Peyer's patch (tissue), 4 donors: ENCODE results near the gene MBTPS2. TPM values are rescaled to one million over a fixed set of nuclear protein-coding genes. Genes with fewer than 3 reads are reported as not detected.
"Not testable (repeated sequence)": the region's sequence is repeated elsewhere in the genome, so short reads cannot be mapped to it uniquely, and the experiment has no call there.

Source experiments
- DNase-seq, 3 donors: peaks; one replicate each; pipeline ENCODE4 v3.0.0-alpha.2; 2017 to 2019
- H3K27ac ChIP-seq, 4 donors: fragments of 200-600 bp; sonication (generic); one replicate each; pipeline ENCODE4 v1.5.1; 2016 to 2019
- H3K27me3 ChIP-seq, 2 donors: fragments of 200-600 bp; sonication (generic); one replicate each; pipeline ENCODE4 v1.5.1; 2019
- H3K36me3 ChIP-seq, 3 donors: fragments of 200-600 bp; sonication (generic); one replicate each; pipeline ENCODE4 v1.5.1; 2016 to 2019
- H3K4me1 ChIP-seq, 4 donors: fragments of 200-600 bp; sonication (generic); one replicate each; pipeline ENCODE4 v1.5.1; 2016 to 2019
- H3K4me3 ChIP-seq, 4 donors: fragments of 200-600 bp; sonication (generic); 1 replicate in 3 of 4; 2 replicates in 1 of 4; pipeline ENCODE4 v1.5.1; 2016 to 2019; ENCODE audit warnings: mild to moderate bottlenecking in 1 of 4
- H3K9me3 ChIP-seq, 4 donors: fragments of 200-600 bp; sonication (generic); one replicate each; pipeline ENCODE4 v1.5.1; 2016 to 2019; ENCODE audit warnings: mild to moderate bottlenecking in 1 of 4
- CTCF ChIP-seq, 6 experiments: fragments of 450-650 bp in 4 of 6; fragments of 200-600 bp in 2 of 6; sonication (generic) in 1 of 6; IDR thresholded peaks; one replicate each; pipeline ENCODE4 v1.5.1; 2017 to 2019; ENCODE audit warnings: antibody characterized with exemption in 6 of 6, mild to moderate bottlenecking in 3 of 6, moderate library complexity in 1 of 6
- POLR2A ChIP-seq, 2 donors: fragments of 450-650 bp; IDR thresholded peaks; one replicate each; pipeline ENCODE4 v1.5.1; 2017; ENCODE audit warnings: antibody characterized with exemption in 2 of 2, mild to moderate bottlenecking in 2 of 2, moderate library complexity in 2 of 2
- total RNA-seq, 4 donors: library from RNA; depleted of rRNA; stranded (reverse); fragments of >200 nt; gene quantifications; one replicate each; pipeline ENCODE4 v1.1.0, GENCODE V29; 2016

The MBTPS2 gene
- total RNA-seq, 4 donors from 2014 or later = 5.0 to 7.8 (median 5.1) TPM

- no peak overlapping the region for H3K4me3 ChIP-seq
- H3K9me3 ChIP-seq = no peaks in the 10 kb centered on the region
- no peaks in the 10 kb centered on the region for H3K27me3 ChIP-seq
- DNase-seq = no peak
- H3K36me3 ChIP-seq = no peaks in the 10 kb centered on the region
- H3K4me1 ChIP-seq = no peaks in the 10 kb centered on the region
- TF ChIP-seq CTCF (IDR thresholded peaks at IDR 0.05) (no peak), POLR2A (IDR thresholded peaks at IDR 0.05) (no peak)
- H3K27ac ChIP-seq = no peak overlapping the region
These were observed 23.3 kb upstream of the MBTPS2 start for GRCh38 chrX:21816136-21816535.

GRCh38 chrX:21820170-21820569 is 19.2 kb upstream of the MBTPS2 start:
- H3K27me3 ChIP-seq, H3K9me3 ChIP-seq, H3K27ac ChIP-seq, H3K36me3 ChIP-seq, H3K4me3 ChIP-seq, H3K4me1 ChIP-seq, DNase-seq: not testable (repeated sequence)

GRCh38 chrX:21821875-21822274 is 17.5 kb upstream of the MBTPS2 start:
- Histone ChIP-seq H3K4me1 (no peaks in the 10 kb centered on the region), H3K4me3 (no peak overlapping the region), H3K27me3 (no peaks in the 10 kb centered on the region), H3K27ac (no peak overlapping the region), H3K9me3 (no peaks in the 10 kb centered on the region), H3K36me3 (no peaks in the 10 kb centered on the region)
- DNase-seq = no peak
- TF ChIP-seq CTCF (IDR thresholded peaks at IDR 0.05) = no peak
- no peak for TF ChIP-seq POLR2A (IDR thresholded peaks at IDR 0.05)

GRCh38 chrX:21831496-21831895 is 7.9 kb upstream of the MBTPS2 start:
- no peak for TF ChIP-seq CTCF (IDR thresholded peaks at IDR 0.05)
- TF ChIP-seq POLR2A (IDR thresholded peaks at IDR 0.05) = no peak
- Histone ChIP-seq H3K4me3 (no peak overlapping the region), H3K9me3 (no peaks in the 10 kb centered on the region)

GRCh38 chrX:21837056-21837455 is 2.4 kb upstream of the MBTPS2 start:
- no peak for DNase-seq
- TF ChIP-seq CTCF (IDR thresholded peaks at IDR 0.05) (no peak), POLR2A (IDR thresholded peaks at IDR 0.05) (no peak)
- no peaks in the 10 kb centered on the region for H3K27me3 ChIP-seq
- no peaks in the 10 kb centered on the region for H3K9me3 ChIP-seq
- H3K4me1 ChIP-seq = no peaks in the 10 kb centered on the region
- no peak overlapping the region for H3K4me3 ChIP-seq
- H3K27ac ChIP-seq = no peak overlapping the region
- no peaks in the 10 kb centered on the region for H3K36me3 ChIP-seq

More at GRCh38 chrX:21831496-21831895, 7.9 kb upstream of the MBTPS2 start:
- no peaks in the 10 kb centered on the region for H3K27me3 ChIP-seq
- DNase-seq = no peak
- no peaks in the 10 kb centered on the region for H3K36me3 ChIP-seq
- H3K27ac ChIP-seq = no peak overlapping the region
- no peaks in the 10 kb centered on the region for H3K4me1 ChIP-seq

GRCh38 chrX:21838937-21839333 is 482 bp upstream of the MBTPS2 start:
- peak overlapping the region; percentile 72 to 81 (median 76) for H3K27ac ChIP-seq
- TF ChIP-seq CTCF (IDR thresholded peaks at IDR 0.05) (no peak), POLR2A (IDR thresholded peaks at IDR 0.05) (no peak)
- no peaks in the 10 kb centered on the region for H3K36me3 ChIP-seq
- no peaks in the 10 kb centered on the region for H3K27me3 ChIP-seq
- no peaks in the 10 kb centered on the region for H3K9me3 ChIP-seq
- DNase-seq = no peak
- peak overlapping the region; percentile 53 to 88 (median 73) for H3K4me3 ChIP-seq
- H3K4me1 ChIP-seq = no peaks in the 10 kb centered on the region
